Smooth muscle cell (in vitro differentiated cells): ENCODE results near the gene IPCEF1. TPM values are rescaled to one million over a fixed set of nuclear protein-coding genes. Genes with fewer than 3 reads are reported as not detected.

Source experiments
- DNase-seq: peaks from one replicate; lab custom pipeline; 2025; ENCODE audit not compliant: unreplicated experiment; lab: John Stamatoyannopoulos, UW
- H2AFZ ChIP-seq: fragments of 200-600 bp; sonication (generic); 2 replicates; pipeline ENCODE4 v1.6.0; 2016; ENCODE audit warnings: antibody characterized with exemption, low read depth, mild to moderate bottlenecking
- H3F3A ChIP-seq: fragments of 200-600 bp; sonication (generic); 2 replicates; pipeline ENCODE4 v1.6.0; 2017; ENCODE audit warnings: antibody characterized with exemption, low read depth
- H3K27ac ChIP-seq: fragments of 200-600 bp; sonication (generic); 2 replicates; pipeline ENCODE4 v1.5.1; 2016; ENCODE audit warnings: low read depth, mild to moderate bottlenecking
- H3K27me3 ChIP-seq: fragments of 200-600 bp; sonication (generic); 2 replicates; pipeline ENCODE4 v1.6.1; 2016; ENCODE audit warnings: low read depth, mild to moderate bottlenecking
- H3K36me3 ChIP-seq: fragments of 200-600 bp; sonication (generic); 2 replicates; pipeline ENCODE4 v1.5.1; 2016; ENCODE audit warnings: low read depth
- H3K4me1 ChIP-seq: fragments of 200-600 bp; sonication (generic); 2 replicates; pipeline ENCODE4 v1.5.1; 2016; ENCODE audit warnings: low read depth
- H3K4me2 ChIP-seq: fragments of 200-600 bp; sonication (generic); 2 replicates; pipeline ENCODE4 v1.6.0; 2016; ENCODE audit warnings: mild to moderate bottlenecking
- H3K4me3 ChIP-seq: fragments of 200-600 bp; sonication (generic); 2 replicates; pipeline ENCODE4 v1.5.1; 2016; ENCODE audit warnings: mild to moderate bottlenecking
- H3K79me2 ChIP-seq: fragments of 200-600 bp; sonication (generic); 2 replicates; pipeline ENCODE4 v1.6.0; 2016; ENCODE audit warnings: low read depth, mild to moderate bottlenecking
- H3K9ac ChIP-seq: fragments of 200-600 bp; sonication (generic); 2 replicates; pipeline ENCODE4 v1.6.0; 2016; ENCODE audit warnings: low read depth
- H3K9me3 ChIP-seq: fragments of 200-600 bp; sonication (generic); replicated peaks from 2 replicates; pipeline ENCODE4 v1.5.1; 2016; ENCODE audit warnings: low read depth
- H4K20me1 ChIP-seq: fragments of 200-600 bp; sonication (generic); 2 replicates; pipeline ENCODE4 v1.6.0; 2016; ENCODE audit warnings: low read depth
- CTCF ChIP-seq: fragments of 200-600 bp; sonication (generic); IDR thresholded peaks from 2 replicates; pipeline ENCODE4 v1.5.1; 2017; ENCODE audit warnings: borderline replicate concordance, mild to moderate bottlenecking, antibody characterized with exemption; ENCODE audit not compliant: insufficient read depth, poor library complexity, severe bottlenecking
- WGBS: methylation state at CpG from one replicate; pipeline ENCODE4 v1.1.7; 2016; ENCODE audit warnings: low lambda C conversion rate; 5-methylcytosine and 5-hydroxymethylcytosine counted together
- polyA plus RNA-seq: library from polyadenylated mRNA; unstranded; fragments of >200 nt; fragmentation: Nextera tagmentation; extraction: Ambion mirVana; gene quantifications from 2 replicates; pipeline ENCODE4 v1.2.1, GENCODE V29; 2016
- total RNA-seq: library from RNA; depleted of rRNA; stranded (reverse); fragments of >200 nt; gene quantifications from 2 replicates; pipeline ENCODE4 v1.2.3, GENCODE V29; 2014

Gene IPCEF1
- total and polyA plus RNA-seq, 2 experiments from 2014 or later, result 0.04 TPM; not detected in 1

- no peak overlapping the region for H2AFZ ChIP-seq
- DNase-seq, result no peak
- H3K9me3 ChIP-seq, result no peaks in the 10 kb centered on the region
- H3K36me3 ChIP-seq, result no peaks in the 10 kb centered on the region
- TF ChIP-seq CTCF, result no peak
- no peak overlapping the region for H3K9ac ChIP-seq
- no peaks in the 10 kb centered on the region for H3K79me2 ChIP-seq
- H3K4me1 ChIP-seq, result peaks cover under 1% of the 10 kb centered on the region
- 87% methylated on average over 4 of the region's 4 CpGs for WGBS
- no peaks in the 10 kb centered on the region for H3F3A ChIP-seq
- H3K27me3 ChIP-seq, result no peaks in the 10 kb centered on the region
- no peaks in the 10 kb centered on the region for H4K20me1 ChIP-seq
- no peak overlapping the region for H3K27ac ChIP-seq
- no peak overlapping the region for H3K4me2 ChIP-seq
- H3K4me3 ChIP-seq, result no peak overlapping the region
These were observed 119.8 kb downstream of the IPCEF1 start for GRCh38 chr6:154236646-154237301.

GRCh38 chr6:154234019-154234772, 122.4 kb downstream of the IPCEF1 start:
- H3K27me3 ChIP-seq, result no peaks in the 10 kb centered on the region
- no peaks in the 10 kb centered on the region for H3F3A ChIP-seq
- H3K79me2 ChIP-seq, result no peaks in the 10 kb centered on the region
- no peaks in the 10 kb centered on the region for H3K4me1 ChIP-seq
- H3K4me3 ChIP-seq, result no peak overlapping the region
- H3K27ac ChIP-seq, result no peak overlapping the region
- DNase-seq, result no peak
- no peak overlapping the region for H2AFZ ChIP-seq
- H3K9me3 ChIP-seq, result no peaks in the 10 kb centered on the region
- WGBS, result 94% methylated on average over 4 of the region's 4 CpGs
- TF ChIP-seq CTCF, result no peak
- no peaks in the 10 kb centered on the region for H3K36me3 ChIP-seq
- H4K20me1 ChIP-seq, result no peaks in the 10 kb centered on the region
- no peak overlapping the region for H3K9ac ChIP-seq
- H3K4me2 ChIP-seq, result no peak overlapping the region

GRCh38 chr6:154233383-154233782, 123.2 kb downstream of the IPCEF1 start:
- no peak for TF ChIP-seq CTCF
- no peaks in the 10 kb centered on the region for H4K20me1 ChIP-seq
- no peak overlapping the region for H3K4me3 ChIP-seq
- WGBS, result 98% methylated on average over 2 of the region's 2 CpGs
- H3K4me1 ChIP-seq, result no peaks in the 10 kb centered on the region
- H3K9ac ChIP-seq, result no peak overlapping the region
- H3K27me3 ChIP-seq, result no peaks in the 10 kb centered on the region
- no peaks in the 10 kb centered on the region for H3F3A ChIP-seq
- DNase-seq, result no peak
- no peak overlapping the region for H2AFZ ChIP-seq
- no peaks in the 10 kb centered on the region for H3K9me3 ChIP-seq
- H3K36me3 ChIP-seq, result no peaks in the 10 kb centered on the region
- no peak overlapping the region for H3K27ac ChIP-seq
- no peak overlapping the region for H3K4me2 ChIP-seq
- no peaks in the 10 kb centered on the region for H3K79me2 ChIP-seq
